Measurements from ENCODE around the gene TLE2. TPM values are rescaled to one million over a fixed set of nuclear protein-coding genes. Genes with fewer than 3 reads are reported as not detected.

The TLE2 gene
- total and polyA plus RNA-seq, 9 of the 15 experiments (the other 6 are each of a cell fraction or from before 2014, with no cell fraction given): 0.35 to 13.1 (median 6.2) TPM

GRCh38 chr19:2994588-2995131 is 34.4 kb downstream of the TLE2 start:
- no peaks in the 10 kb centered on the region; a peak in 1 of 5 replicates for H3K27me3 ChIP-seq (ENCODE audit: control insufficient read depth in 2 of 2, insufficient read depth in 2 of 2, low read length in 2 of 2)
- FAIRE-seq: no peak
- no peak overlapping the region for H3K4me2 ChIP-seq (ENCODE audit: insufficient read depth, low read length)
- TF ChIP-seq NCOA2 (IDR thresholded peaks at IDR 0.05; ENCODE audit: partially characterized antibody in 2 of 2) (no peak), BHLHE40 (IDR thresholded peaks at IDR 0.05; ENCODE audit: low read length) (0 out of 2 replicates have a peak, but pooled peaks have one; percentile 51), ZNF740 (CRISPR knock-in tag; IDR thresholded peaks at IDR 0.05) (0 out of 2 replicates have a peak, but pooled peaks have one; percentile 29), ZNF740 (tag; IDR thresholded peaks at IDR 0.05) (no peak), ZNF121 (CRISPR knock-in tag; conservative IDR thresholded peaks at IDR 0.05) (peak; percentile 76), ZFP36 (IDR thresholded peaks at IDR 0.05; ENCODE audit: low read depth, low read length, partially characterized antibody) (no peak), USF1 (CRISPR knock-in tag; IDR thresholded peaks at IDR 0.05) (peak; percentile 62), USF2 (CRISPR knock-in tag; IDR thresholded peaks at IDR 0.05) (peak; percentile 46; the same call in 1 of the 2 replicates), POLR2AphosphoS5 (IDR thresholded peaks at IDR 0.05; ENCODE audit: control insufficient read depth, insufficient read depth, low read depth, low read length) (no peak), CREM (IDR thresholded peaks at IDR 0.05; ENCODE audit: low read depth) (0 out of 2 replicates have a peak, but pooled peaks have one; percentile 17), E2F6 (IDR thresholded peaks at IDR 0.05; ENCODE audit: borderline replicate concordance in 1 of 2, extremely low read depth in 1 of 2, insufficient read depth in 1 of 2, insufficient read length in 1 of 2, low read depth in 1 of 2, low read length in 1 of 2, poor library complexity in 1 of 2, severe bottlenecking in 1 of 2) (peak in 1 of 2 experiments; percentile 9)
- no peaks in the 10 kb centered on the region; the same call in 1 of the 2 replicates for H4K20me1 ChIP-seq (replicated peaks; ENCODE audit: control insufficient read depth, insufficient read depth, low read length)
- in situ Hi-C loops (cut with MboI) (no loop called here), intact Hi-C loops (cut with micrococcal nuclease) (no loop called here)
- H3K27ac ChIP-seq (ENCODE audit: extremely low read depth, low read depth, low read length): no peak overlapping the region
- no peaks in the 10 kb centered on the region for H3K79me2 ChIP-seq (ENCODE audit: control insufficient read depth, insufficient read depth, low read length)
- BruUV-seq (replicated peaks): no TSS peak
- no peak for ATAC-seq
- CTCF ChIA-PET (ENCODE audit: low intra/inter-chr PET ratio): no interaction called here
- no peaks in the 10 kb centered on the region for H3K36me3 ChIP-seq (ENCODE audit: control insufficient read depth, insufficient read depth, low read length)
- H3K9me1 ChIP-seq (ENCODE audit: control insufficient read depth, insufficient read depth, low read length): no peaks in the 10 kb centered on the region
- no peak for DNase-seq (ENCODE audit: extremely low read depth in 1 of 4, low spot score in 3 of 4)
- H3K4me1 ChIP-seq (replicated peaks in 1 of 2; ENCODE audit: control insufficient read depth in 2 of 2, insufficient read depth in 2 of 2, low read length in 2 of 2): peaks cover 0 to 17% of the 10 kb centered on the region in 2 experiments; a peak in 3 of 5 replicates
- 0 out of 2 replicates have a peak, but pooled peaks cover 2% of the 10 kb centered on the region for H3K9me3 ChIP-seq (replicated peaks; ENCODE audit: control insufficient read depth, insufficient read depth, low read depth, low read length)
- no peak overlapping the region for H3K4me3 ChIP-seq
- POLR2A ChIA-PET: interaction anchor here (0.6 to 2.0 kb wide), 4 partner anchors 8 to 25 kb away, joined by 3 to 10 read pairs (median 4); no protein-coding TSS in a partner anchor
- 20% methylated on average over 8 of the region's 15 CpGs for WGBS (ENCODE audit: insufficient coverage, low coverage, missing lambda C conversion rate)
- H3K9ac ChIP-seq (ENCODE audit: insufficient read depth in 1 of 2, low read depth in 2 of 2, low read length in 2 of 2): no peak overlapping the region; a peak in 1 of 4 replicates
- no peak overlapping the region for H2AFZ ChIP-seq (ENCODE audit: low read depth, low read length)
